A673 (cell line): Measurements from ENCODE around the gene PITX1. TPM values are rescaled to one million over a fixed set of nuclear protein-coding genes. Genes with fewer than 3 reads are reported as not detected.

Experiments
- BruUV-seq: library from RNA; stranded (reverse); fragments of 400-500 nt; replicated peaks from 2 replicates; lab custom pipeline; 2021; lab: Mats Ljungman, UMichigan
- CTCF ChIA-PET: fragments of 300-600 bp; sonication (Branson Sonifier 250); formaldehyde crosslinking; loops from one replicate; lab custom pipeline; 2022; ENCODE audit warnings: antibody characterized with exemption; lab: Charles Lee
- POLR2A ChIA-PET: fragments of 300-600 bp; sonication (Branson Sonifier 250); formaldehyde crosslinking; loops from one replicate; lab custom pipeline; 2022; ENCODE audit warnings: antibody characterized with exemption; ENCODE audit not compliant: low non-redundant PET; lab: Charles Lee
- DNase-seq: peaks from one replicate; pipeline ENCODE4 v3.0.0-alpha.2; 2015; ENCODE audit warnings: low spot score
- H3K27ac ChIP-seq: fragments of 200-600 bp; sonication (generic); 2 replicates; pipeline ENCODE4 v1.5.1; 2016; ENCODE audit warnings: mixed run types, low read depth, mild to moderate bottlenecking, mixed read lengths, antibody characterized with exemption, low read length; ENCODE audit not compliant: poor library complexity, severe bottlenecking
- H3K27me3 ChIP-seq: fragments of 200-600 bp; sonication (generic); replicated peaks from 2 replicates; pipeline ENCODE4 v1.6.1; 2017; ENCODE audit warnings: mixed run types, low read depth, mild to moderate bottlenecking, mixed read lengths, antibody characterized with exemption, low read length; ENCODE audit not compliant: insufficient read depth, poor library complexity
- H3K36me3 ChIP-seq: fragments of 200-600 bp; sonication (generic); 2 replicates; pipeline ENCODE4 v1.6.1; 2016; ENCODE audit warnings: mixed run types, mild to moderate bottlenecking, mixed read lengths, antibody characterized with exemption, low read length; ENCODE audit not compliant: insufficient read depth, poor library complexity, severe bottlenecking
- H3K4me1 ChIP-seq: fragments of 200-600 bp; sonication (generic); 2 replicates; pipeline ENCODE4 v1.6.1; 2017; ENCODE audit warnings: mixed run types, mild to moderate bottlenecking, mixed read lengths, antibody characterized with exemption, low read length; ENCODE audit not compliant: insufficient read depth, poor library complexity, severe bottlenecking
- H3K4me3 ChIP-seq: fragments of 200-600 bp; sonication (generic); 2 replicates; pipeline ENCODE4 v1.5.1; 2016; ENCODE audit warnings: low read depth, mixed run types, mild to moderate bottlenecking, mixed read lengths, low read length; ENCODE audit not compliant: poor library complexity, severe bottlenecking
- H3K9me3 ChIP-seq: fragments of 200-600 bp; sonication (generic); 2 replicates; pipeline ENCODE4 v1.6.1; 2016; ENCODE audit warnings: mixed run types, low read depth, mild to moderate bottlenecking, mixed read lengths, antibody characterized with exemption, low read length; ENCODE audit not compliant: poor library complexity, severe bottlenecking
- CTCF ChIP-seq: fragments of 300-800, 200-600 bp; sonication (generic); conservative IDR thresholded peaks from 2 replicates; pipeline ENCODE4 v1.5.1; 2017; ENCODE audit warnings: low read depth, mild to moderate bottlenecking, antibody characterized with exemption, low read length, moderate library complexity, mixed read lengths
- EZH2 ChIP-seq: fragments of 200-600 bp; sonication (generic); IDR thresholded peaks from 2 replicates; pipeline ENCODE4 v1.6.1; 2017; ENCODE audit warnings: borderline replicate concordance, low read depth, mild to moderate bottlenecking, mixed read lengths, antibody characterized with exemption, low read length; ENCODE audit not compliant: poor library complexity, severe bottlenecking
- intact Hi-C: fragments of 100-400 bp; cut with micrococcal nuclease; formaldehyde crosslinking; loops from one replicate; pipeline ENCODE4 v1.10.0; 2022; ENCODE audit not compliant: unreplicated experiment
- total RNA-seq: library from RNA; stranded (reverse); gene quantifications from 2 replicates; pipeline ENCODE4 v1.2.3, GENCODE V29; 2021

PITX1 gene
- total RNA-seq, 1 experiment from 2014 or later = 2.0 TPM

- ChIA-PET CTCF (no interaction called here), POLR2A (no interaction called here)
- H3K36me3 ChIP-seq = no peaks in the 10 kb centered on the region
- no peak overlapping the region for H3K4me3 ChIP-seq
- TF ChIP-seq CTCF (no peak), EZH2 (no peak)
- no peaks in the 10 kb centered on the region for H3K27me3 ChIP-seq
- DNase-seq = no peak
- BruUV-seq = no TSS peak
- intact Hi-C loops = no loop called here
- H3K27ac ChIP-seq = no peak overlapping the region
- no peaks in the 10 kb centered on the region for H3K4me1 ChIP-seq
- H3K9me3 ChIP-seq = no peaks in the 10 kb centered on the region
These were observed 37.0 kb downstream of the PITX1 start for GRCh38 chr5:134997015-134997414.

- POLR2A ChIA-PET = no interaction called here
- DNase-seq = no peak
- H3K27me3 ChIP-seq = no peaks in the 10 kb centered on the region
- BruUV-seq = no TSS peak
- CTCF ChIA-PET = no interaction called here
- no peaks in the 10 kb centered on the region for H3K36me3 ChIP-seq
- intact Hi-C loops = no loop called here
- H3K4me1 ChIP-seq = no peaks in the 10 kb centered on the region
- TF ChIP-seq EZH2 = no peak
- TF ChIP-seq CTCF = no peak
- H3K9me3 ChIP-seq = peaks cover 3% of the 10 kb centered on the region
- H3K27ac ChIP-seq = no peak overlapping the region
- H3K4me3 ChIP-seq = no peak overlapping the region
These were observed 38.1 kb downstream of the PITX1 start for GRCh38 chr5:134995850-134996402.

DNA sequence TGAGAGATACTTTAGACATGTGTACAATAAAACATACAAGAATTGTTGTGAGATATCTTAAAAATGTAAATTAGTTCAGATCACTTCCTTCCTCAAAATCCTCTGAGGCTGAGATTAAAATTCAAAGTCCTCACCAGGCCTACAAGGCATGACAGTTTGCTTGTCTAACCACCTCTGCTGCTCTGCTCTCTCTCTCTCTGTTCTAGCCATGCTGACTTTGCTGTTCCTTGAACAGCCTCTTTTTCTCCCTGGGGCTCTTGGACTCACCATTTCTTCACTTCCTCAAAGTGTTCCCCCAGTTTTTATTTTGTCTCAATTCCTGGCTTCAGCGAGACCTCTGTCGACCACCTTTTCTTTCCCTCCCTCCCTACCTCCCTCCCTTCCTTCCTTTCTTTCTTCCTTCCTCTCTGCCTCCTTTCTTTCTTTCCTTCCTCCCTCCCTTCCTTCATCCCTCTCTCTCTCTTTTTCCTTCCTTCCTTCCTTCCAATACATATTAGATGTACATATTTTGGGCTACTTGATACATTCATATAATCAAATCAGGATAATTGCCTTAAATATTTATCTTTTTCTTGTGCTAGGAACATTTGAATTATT, 39.4 kb downstream of the PITX1 start:
- no peaks in the 10 kb centered on the region for H3K4me1 ChIP-seq
- H3K27ac ChIP-seq = no peak overlapping the region
- peaks cover 4% of the 10 kb centered on the region for H3K9me3 ChIP-seq
- H3K27me3 ChIP-seq = no peaks in the 10 kb centered on the region
- H3K4me3 ChIP-seq = no peak overlapping the region
- H3K36me3 ChIP-seq = no peaks in the 10 kb centered on the region
- ChIA-PET CTCF (no interaction called here), POLR2A (no interaction called here)
- no peak for TF ChIP-seq EZH2
- BruUV-seq = no TSS peak
- DNase-seq = peak; percentile 16
- intact Hi-C loops = no loop called here

- H3K4me1 ChIP-seq = no peaks in the 10 kb centered on the region
- intact Hi-C loops = no loop called here
- no peak overlapping the region for H3K27ac ChIP-seq
- ChIA-PET CTCF (no interaction called here), POLR2A (no interaction called here)
- no peak for TF ChIP-seq CTCF
- TF ChIP-seq EZH2 = no peak
- no peak overlapping the region for H3K4me3 ChIP-seq
- no peaks in the 10 kb centered on the region for H3K36me3 ChIP-seq
- no TSS peak for BruUV-seq
- no peak for DNase-seq
- peaks cover 4% of the 10 kb centered on the region for H3K9me3 ChIP-seq
- H3K27me3 ChIP-seq = no peaks in the 10 kb centered on the region
These were observed 40.9 kb downstream of the PITX1 start for GRCh38 chr5:134993161-134993560.
